ENCODE measurements around the gene UBE2G2.

DNA sequence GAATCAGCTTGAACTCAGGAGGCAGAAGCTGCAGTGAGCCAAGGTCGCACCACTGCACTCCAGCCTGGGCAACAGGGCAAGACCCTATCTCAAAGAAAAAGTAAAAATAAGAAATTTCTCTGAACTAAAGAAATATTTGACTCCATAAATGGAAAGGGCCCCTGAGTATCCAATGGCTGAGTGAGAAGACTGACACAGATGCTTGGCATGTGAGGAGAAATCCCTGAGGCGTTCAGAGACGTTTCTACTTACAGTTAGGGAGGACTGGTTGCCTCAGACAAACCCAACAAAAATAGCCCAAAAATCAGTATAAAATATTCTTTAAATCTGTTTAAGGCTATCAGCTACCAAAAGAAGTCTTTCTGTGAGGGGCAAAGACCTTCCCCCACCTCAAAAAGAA lies 19.2 kb upstream of the UBE2G2 start:
- TF ChIP-seq EP300 (IDR thresholded peaks at IDR 0.05) = no peak
- TF ChIP-seq, protein P1, sequence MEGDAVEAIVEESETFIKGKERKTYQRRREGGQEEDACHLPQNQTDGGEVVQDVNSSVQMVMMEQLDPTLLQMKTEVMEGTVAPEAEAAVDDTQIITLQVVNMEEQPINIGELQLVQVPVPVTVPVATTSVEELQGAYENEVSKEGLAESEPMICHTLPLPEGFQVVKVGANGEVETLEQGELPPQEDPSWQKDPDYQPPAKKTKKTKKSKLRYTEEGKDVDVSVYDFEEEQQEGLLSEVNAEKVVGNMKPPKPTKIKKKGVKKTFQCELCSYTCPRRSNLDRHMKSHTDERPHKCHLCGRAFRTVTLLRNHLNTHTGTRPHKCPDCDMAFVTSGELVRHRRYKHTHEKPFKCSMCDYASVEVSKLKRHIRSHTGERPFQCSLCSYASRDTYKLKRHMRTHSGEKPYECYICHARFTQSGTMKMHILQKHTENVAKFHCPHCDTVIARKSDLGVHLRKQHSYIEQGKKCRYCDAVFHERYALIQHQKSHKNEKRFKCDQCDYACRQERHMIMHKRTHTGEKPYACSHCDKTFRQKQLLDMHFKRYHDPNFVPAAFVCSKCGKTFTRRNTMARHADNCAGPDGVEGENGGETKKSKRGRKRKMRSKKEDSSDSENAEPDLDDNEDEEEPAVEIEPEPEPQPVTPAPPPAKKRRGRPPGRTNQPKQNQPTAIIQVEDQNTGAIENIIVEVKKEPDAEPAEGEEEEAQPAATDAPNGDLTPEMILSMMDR (IDR thresholded peaks at IDR 0.05) = no peak
- TF ChIP-seq POLR2A (IDR thresholded peaks at IDR 0.05) = no peak

All from stomach (tissue), 4 donors.